Activated T-cell treated with anti-CD3 and anti-CD28 coated beads, Interleukin-2, amount 50 U/mL, for 48 hours (primary cell): ENCODE data around the gene DYNC1I1.

Experiments
- DNase-seq, 2 experiments: peaks; one replicate each; pipeline ENCODE4 v3.0.0-alpha.2; 2020

Gene DYNC1I1

DNA sequence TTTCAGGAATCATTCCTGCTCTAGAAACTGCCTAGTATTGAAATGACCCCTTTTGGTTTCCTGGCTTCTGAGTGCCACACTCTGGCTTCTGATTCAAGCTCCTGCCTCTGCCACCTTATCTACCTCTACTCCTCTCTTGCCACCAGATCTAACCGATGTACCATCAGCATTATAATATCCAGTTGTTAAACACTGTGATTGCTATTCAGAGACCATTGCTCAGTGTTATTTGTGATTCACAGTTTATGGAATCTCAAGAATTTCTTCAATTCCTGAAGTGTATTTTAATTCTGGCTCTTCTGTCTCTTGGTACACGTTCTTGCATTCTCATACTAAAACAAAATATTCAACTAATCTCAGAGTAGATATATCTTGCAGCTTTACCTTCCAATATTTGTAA lies 88.7 kb downstream of the DYNC1I1 start:
- DNase-seq: no peak

DNA sequence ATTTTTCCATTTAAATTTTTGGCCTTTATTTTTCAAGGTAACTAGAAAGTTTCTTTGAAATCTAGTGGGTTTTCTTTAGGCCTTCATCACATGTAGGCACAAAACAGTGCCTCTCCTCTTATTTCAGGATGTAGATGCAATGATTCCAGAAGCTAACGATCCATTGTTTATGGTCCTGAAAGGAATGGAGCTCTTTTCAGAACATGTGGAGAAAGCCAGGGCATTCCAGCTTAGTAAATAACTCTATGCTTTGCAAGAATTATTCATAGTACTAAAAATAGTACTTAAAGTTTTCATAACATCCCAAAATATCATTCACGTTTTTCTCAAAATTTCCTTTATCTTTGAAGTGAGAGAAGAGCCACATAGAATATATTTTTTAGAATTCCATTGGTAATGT lies 91.3 kb downstream of the DYNC1I1 start:
- DNase-seq: no peak

DNA sequence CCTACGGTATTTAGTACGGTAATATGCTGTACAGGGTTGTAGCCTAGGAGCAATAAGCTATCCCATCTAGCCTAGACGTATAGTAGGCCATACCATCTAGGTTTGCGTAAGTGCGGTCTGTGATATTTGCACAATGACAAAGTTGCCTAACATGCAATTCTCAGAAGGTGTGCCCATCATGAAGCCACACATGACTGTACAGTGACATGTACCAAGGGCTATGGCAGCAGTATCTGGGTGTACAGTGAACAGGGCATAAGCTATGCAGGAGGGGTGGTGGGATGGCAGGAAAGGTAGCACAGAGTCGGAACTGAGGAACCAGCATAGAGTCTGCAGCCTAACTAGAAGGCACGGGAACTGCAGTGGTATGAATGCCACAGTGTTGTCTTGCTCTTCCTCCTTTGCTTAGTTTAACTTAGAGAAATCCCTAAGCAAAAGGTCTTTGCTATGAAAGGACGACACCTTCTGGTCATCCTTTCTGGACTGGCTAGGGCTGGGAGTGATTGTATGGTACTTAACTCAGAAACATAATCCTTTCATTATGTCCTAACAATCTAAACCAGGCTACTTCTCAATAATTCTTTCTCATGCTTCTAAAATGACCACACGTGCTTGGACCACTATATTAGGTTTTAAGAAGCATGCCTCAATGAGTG lies 93.5 kb downstream of the DYNC1I1 start:
- no peak for DNase-seq

DNA sequence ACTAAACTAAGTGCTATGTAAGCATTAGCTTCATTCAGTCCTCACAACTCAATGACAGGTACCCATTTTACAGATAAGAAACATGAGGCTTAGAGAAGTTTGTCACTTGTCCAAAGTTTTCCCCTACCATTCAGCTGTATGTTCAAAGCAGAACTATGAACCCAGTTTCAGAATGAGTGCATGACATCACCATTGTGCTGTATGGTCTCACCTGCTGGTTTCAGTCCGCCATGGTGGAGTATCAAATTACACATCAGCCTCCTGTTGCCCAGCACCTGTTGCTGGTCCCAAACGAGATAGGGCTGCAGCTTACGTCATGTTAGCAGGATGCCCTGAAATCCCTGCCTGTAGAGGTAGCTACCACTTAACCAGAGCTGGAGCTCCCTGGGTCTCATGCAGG lies 95.0 kb downstream of the DYNC1I1 start:
- no peak for DNase-seq

DNA sequence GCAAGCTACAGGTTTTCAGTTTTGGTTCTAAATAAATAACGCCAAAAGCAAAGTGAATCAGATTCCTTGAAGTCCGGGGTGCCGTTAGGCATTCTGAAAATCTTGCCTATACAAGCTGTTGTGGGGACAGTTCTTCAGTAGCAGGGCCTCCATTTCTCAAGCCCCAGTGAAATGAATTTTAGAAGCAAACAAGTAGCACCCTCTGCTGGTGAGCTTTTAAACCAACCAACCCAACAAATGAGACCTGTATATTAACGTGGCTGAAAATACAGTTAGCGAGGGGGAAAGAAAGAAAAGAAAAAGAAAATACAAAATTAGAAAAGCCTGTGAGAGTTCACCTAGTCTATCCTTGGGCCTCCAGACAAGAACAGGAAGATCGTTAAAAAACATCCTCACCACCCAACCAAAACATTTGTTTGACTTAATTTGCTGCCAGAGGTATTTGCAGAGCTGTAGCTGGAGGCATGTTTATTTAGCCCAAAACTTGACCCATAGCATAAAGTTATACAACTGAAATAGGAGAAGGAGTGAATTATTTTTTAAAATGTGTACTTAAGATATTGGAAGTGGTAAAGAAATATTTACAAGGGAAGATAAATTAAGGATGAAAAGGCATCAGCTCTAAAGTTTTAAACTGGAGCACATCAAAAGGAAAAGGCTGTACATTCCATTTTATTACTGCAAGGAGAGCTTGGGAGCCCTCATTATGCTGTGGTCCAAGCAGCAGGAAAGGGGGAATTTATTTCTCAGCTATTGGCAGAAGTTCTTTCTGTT lies 98.9 kb downstream of the DYNC1I1 start:
- no peak for DNase-seq

DNA sequence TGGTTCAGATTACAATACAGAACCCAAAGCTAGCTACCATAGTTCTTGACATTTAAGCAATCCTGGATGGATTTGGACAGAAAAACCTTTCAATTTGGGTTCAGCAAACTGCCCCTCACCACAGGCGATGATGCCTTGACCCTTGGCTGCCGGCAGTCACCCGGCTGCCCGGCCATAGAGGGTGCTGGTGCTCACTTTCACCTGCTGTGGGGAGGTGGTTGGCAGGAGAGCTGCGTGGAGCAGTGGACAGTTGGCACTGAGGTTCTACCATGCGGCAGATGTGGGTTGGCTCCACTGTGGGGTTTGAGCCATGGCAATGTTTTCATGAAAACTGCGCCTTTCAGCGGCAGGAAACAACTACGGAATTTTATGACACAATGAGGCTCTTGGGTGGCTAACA lies 99.5 kb downstream of the DYNC1I1 start:
- no peak for DNase-seq

DNA sequence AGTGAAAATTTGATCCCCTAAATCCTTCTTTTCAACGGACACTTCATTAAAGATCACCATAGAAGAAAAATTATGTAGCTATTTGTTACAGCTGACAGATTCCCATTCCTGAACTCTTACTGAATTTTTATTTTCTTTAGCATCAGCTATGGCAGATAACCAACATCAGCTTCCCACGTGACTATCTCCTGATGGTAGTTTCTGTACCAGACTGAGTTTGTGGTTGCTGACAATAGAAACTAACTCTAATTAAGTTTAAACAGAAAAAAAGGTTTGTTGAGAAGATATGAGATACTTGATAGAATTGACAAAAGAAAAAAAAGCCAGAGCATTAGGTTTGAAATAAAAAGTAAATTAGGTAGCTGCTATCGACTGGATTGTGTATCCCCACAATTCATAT lies 101.8 kb downstream of the DYNC1I1 start:
- no peak for DNase-seq

DNA sequence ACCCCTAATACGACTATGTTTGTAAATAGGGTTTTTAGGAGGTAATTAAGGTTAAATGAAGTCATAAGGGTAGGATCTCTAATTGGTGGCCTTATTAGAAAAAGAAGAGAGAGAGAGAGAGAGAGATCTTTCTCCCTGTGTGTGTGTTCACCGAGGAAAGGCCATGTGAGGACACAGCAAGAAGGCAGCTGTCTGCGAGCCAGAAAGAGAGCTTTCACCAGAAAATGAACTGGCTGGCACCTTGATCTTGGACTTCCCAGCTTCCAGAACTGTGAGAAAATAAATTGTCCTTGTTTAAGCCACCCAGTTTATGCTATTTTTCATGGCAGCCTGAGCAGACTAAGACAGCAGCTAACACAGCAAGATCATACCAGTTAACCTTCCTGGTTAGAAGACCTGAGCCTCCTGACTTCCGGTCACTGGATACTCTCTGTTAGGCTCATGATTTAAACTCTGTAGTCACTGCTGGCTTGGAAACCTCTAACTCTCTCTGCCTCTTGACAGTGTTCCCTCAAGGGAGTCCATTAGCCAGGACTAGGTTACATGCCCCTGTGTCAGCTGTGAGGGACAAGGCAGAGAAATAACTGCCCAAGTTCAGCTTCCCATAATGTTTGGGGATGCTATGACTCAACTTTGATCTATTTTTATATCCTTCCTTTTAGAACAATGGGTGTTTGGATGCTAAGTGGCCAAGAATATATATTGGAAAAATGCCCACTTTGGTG lies 102.3 kb downstream of the DYNC1I1 start:
- no peak for DNase-seq

DNA sequence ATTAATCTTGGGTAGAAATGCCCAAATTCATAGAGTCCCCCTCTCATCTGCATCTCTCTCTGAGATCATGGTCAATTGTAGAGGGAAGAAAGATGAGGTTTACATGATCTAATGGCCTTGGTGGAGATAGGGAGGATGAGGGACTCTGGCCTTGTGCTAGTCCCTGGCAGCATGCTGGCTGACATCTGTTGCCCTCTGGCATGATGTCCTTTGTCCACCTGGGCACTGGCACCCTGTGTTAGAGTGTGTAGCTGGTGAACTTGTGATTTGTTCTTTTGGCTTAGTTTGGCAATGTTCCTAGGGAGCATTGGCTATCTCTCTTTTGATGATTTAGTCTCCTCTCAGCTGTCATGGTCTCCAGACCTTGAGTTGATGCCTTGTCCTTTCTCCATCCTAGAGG lies 103.2 kb downstream of the DYNC1I1 start:
- no peak for DNase-seq

DNA sequence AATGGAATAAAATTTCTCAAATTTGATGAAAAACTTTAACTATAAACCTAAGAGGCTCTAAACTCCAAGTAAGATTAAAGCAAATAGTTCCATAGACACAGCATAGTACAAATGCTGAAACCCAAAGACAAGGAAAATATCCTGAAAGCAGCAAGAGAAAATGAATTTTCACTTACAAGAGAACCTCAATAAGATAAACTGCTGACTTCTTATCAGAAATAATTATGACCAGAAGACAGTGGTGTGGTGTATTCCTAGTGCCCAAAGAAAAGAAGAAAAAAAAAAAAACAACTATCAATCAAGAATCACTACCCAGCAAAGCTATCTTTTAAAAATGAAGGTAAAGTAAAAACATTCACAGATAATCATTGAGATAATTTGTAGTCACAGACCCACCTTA lies 106.3 kb downstream of the DYNC1I1 start:
- no peak for DNase-seq

DNA sequence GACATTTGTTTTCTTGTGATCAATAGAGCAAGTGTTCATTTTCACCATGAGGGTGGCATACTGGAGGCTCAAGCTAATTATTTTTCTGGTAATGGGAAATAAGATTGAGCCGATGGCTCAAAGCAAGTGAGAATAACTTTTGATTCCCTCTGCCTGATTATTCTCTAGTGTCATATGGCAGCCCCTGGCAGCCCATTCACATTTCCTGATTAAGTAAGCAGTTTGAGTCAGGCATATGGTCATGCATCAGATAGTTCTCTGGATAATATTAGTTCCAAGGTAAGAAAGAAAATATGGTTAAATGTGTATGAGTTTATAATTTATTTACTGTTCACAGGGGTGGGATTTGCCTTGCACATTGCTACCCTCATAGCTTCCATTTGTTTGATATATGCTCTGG lies 109.2 kb downstream of the DYNC1I1 start:
- DNase-seq: no peak

DNA sequence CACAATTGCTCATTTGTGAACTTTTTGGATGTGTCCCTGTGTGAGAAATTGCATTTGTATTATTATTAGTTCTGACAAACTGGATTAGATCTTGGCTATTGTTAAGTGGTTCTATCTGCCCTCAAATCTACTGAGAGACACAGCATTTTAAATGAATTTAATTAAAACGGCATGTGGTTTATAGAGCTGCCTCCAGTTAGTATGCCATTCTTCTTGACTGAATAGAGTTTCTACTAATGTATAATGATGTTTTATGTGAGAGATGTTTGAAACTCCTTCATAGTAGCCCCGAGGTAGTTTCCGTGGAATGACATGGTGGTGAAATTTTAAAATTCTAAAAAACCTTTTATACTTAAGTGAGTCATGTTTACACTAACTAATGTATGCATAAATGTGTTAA lies 110.9 kb downstream of the DYNC1I1 start:
- DNase-seq: no peak

DNA sequence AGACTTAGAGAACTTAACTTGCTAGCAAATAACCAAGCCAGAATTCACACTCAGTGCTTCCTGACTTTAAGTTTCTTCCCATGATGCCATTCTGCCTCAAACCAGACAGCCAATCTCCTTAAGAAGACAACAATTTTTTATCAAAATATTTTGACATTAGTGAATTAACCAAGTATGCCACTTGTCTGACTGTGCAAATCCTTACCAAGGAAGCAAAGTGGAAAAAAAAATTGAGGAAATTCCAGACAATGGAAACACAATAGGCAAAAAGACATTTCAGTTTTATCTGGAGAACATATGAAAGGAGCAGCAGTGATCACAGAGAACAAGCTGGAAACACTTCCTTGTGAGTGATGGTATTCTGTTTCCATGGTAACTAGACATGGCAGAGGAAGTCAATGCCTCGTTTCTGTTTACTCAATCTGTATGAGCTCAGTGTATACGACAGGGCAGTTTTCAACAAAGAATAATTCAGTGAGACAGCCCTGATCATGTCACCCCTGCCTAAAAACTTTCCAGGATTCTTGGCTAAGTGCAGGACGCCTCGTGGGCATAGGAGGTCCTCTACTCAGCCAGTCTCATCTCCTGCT lies 114.2 kb downstream of the DYNC1I1 start:
- no peak for DNase-seq

DNA sequence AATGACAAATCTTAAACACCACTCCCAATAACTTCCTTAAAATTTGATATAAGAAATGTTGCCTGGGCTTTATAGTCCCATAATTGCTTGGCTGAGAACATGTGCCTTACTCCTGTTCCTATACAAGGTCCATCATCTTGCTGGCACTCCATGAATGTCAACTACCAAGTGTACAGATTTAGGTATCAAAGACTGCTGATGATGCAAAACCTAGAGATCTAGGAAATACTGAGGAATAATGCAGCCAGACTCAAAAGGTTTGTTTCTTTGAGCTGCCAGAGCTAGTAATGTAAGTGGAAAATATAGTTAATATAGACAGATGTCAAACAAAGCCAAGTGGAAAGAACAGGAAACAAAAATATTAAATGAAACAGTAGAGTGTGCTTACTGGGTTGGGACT lies 121.1 kb downstream of the DYNC1I1 start:
- no peak for DNase-seq

DNA sequence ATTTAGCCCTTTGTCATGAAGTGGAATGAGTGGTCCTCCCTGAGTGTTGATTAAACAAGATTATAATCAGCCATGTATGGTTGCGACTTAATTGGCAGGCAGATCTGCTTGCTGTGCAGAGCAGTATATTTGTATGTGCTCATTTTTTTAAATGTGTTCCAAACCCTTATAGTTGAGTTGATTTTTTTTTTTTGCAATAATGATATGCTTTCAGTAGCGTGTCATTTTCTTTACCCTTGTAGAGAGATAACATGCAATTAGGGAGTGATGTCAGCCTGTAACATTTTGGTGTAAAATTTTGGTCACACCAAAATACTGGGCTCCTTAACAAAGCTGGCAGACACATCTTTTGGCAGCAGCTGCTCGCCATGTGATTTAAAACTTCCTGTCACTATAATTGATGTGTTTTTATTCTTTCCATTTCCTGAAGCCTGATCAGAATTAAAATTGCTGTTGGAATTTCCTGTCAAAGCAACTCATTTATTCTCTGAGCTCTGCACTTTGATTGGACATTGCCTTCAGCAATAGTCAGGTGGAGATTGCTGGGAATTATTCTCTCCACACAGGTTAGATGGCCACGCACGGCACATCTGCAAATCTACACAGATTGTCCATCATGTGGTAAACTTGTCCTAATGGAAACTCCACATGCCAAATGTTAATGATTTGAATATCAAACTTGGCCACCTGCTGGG lies 125.3 kb downstream of the DYNC1I1 start:
- no peak for DNase-seq

DNA sequence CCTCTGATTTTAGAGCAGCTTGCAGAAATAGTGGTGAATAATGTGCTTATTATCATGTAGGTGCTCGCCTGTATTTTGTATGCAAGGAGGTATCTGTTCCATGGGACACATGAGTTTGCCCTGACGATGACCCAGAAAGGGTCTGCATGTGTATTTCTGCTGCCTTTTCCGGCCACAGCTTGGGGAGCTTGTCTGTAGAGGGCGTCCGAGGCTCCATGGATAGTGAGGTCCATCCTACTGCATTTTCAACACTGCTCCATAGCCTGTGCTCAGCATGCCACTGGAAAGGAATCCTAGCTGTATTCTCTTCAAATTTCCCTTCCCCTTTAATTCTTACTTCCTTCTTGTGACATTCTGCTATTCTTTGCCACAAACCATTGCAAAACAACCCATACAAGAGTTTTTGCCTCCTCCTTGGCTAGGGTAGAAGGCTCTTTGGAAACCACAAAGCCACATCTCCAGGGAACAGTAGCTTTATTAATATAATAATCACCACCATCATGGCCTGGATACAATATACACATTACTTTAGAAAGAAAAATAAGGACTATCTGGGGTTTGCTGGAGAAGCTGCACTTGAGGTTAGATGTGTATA lies 127.7 kb downstream of the DYNC1I1 start:
- no peak for DNase-seq

DNA sequence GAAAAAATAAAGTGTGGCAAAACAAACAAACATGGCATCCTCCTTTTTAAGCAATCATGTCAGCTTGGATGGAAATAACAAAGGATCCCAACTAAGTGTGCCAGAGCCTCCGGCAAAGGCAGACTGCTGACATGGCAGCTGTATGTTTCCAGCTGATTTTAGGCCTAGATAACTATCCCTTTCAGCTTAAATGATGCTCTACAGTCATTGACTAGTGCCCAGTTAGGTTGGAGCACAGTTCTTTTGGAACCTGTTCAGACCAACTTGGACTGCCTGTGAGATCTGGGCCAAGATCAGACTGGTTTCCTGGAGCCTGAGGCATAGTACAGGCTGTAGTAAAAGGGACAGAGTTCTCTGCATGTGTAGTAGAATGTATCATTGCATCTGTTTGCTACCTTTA lies 128.7 kb downstream of the DYNC1I1 start:
- no peak for DNase-seq

DNA sequence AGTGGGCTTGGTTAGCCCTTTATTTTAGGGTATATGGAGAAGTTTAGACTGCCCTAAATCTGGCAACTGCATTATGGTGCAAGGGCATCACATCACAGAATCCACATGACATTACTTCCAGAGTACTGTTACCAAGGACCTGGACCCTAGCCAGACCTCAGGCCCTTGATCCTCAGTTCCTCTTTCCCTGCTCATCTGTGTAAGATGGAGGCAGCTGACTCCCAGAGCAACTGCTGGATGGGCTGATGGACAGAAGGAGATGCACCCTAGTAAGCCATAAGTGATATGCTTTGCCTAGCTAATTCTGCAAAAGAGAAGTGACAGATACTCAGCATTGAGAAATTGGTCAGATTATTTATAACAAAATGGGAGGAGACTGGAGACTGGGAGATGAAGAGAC lies 131.7 kb downstream of the DYNC1I1 start:
- DNase-seq: no peak

DNA sequence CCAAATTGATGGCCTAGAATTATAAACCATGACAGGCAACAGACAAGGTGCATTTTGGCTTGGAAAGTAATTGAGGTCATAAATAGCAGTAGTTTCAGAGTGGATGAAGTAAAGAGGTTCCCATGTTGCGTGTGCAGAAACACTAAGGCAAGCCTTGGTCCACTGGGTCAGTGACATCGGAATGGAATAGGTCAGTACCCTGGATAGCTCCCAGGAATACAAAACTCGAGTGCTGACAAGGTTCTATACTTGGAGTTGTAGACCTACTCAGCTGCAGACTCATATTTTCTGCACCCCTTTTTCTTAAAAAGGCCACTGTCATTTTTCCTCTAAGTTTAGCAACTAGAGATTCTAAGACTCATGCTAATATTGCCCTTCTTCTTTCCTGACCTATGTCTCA lies 132.8 kb downstream of the DYNC1I1 start:
- DNase-seq: no peak

DNA sequence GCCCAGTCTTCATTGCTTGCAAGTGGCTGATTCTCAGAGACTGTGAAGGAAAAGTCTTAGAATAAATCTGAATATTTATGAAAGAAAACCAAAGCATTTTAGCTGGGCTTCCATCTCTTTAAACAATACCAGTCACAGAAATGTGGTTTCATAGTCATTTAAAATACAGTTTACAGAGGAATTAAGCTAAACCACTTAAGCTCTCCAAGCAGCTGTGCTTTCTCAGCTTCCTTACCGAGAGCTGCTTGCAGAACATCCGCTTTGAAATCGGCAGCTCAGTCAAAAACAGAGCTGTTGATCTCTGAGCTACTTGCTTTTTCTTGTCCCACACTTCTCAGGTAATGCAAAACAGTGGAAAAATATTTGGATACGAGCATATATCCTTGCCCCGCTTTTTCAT lies 134.5 kb downstream of the DYNC1I1 start:
- DNase-seq: no peak

DNA sequence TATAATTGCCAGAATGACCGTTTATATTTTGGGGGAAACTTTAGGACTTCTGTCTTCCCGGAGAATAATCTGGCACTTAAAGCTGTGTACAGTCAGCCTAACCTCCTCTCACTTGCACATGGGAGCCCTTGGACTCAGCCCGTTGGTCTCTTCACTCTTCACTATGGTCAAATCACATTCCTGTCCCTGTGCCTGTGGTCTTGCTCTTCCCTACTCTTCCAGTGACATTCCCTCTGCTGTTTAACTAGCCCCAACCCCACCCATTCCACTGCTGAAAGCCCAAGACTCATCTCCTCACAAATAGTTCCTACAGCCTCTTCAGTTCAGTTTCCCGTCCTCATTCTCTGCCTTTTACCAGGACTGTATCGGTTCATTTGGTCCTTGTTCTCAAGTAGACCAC lies 135.0 kb downstream of the DYNC1I1 start:
- no peak for DNase-seq

DNA sequence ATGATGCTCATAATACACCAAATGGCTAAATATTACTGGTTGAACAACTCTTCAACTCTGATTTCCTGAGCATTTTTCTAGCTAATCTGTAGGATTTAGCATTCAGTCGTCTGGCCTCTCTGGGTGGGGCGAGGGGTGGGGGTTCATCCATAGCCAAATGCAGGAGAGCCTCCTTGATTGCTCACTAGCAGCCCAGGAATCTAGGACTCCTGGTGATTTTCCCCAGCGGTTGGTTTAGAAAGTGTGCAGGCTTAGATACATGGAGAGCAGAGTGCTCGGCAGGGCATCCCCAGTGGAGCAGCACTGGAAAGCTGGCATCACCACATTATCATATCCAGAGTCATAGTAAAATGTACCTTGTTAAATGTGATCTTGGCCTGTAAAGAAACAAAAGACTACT lies 136.1 kb downstream of the DYNC1I1 start:
- no peak for DNase-seq

DNA sequence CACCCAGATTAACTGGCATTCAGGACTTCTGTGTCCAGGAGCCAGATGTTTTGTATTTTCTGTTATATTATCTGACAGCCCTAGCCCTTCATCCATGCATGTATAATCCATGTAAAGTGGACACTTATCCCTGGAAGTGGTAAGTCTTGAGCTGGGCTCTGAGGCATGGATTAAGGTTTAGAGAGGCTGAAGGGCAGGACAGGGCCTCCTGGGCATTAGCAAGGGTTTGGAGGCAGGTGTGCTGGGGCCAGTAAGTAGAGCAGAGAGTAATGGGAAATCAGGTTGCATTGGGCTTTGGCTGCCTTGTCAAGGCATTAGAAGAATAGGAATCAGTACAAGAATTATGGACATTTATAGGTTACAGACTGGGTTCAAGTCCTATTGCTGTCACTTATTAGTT lies 138.0 kb downstream of the DYNC1I1 start:
- DNase-seq: no peak
